ENCODE results near the gene AGPAT2.

AGPAT2 gene

DNA sequence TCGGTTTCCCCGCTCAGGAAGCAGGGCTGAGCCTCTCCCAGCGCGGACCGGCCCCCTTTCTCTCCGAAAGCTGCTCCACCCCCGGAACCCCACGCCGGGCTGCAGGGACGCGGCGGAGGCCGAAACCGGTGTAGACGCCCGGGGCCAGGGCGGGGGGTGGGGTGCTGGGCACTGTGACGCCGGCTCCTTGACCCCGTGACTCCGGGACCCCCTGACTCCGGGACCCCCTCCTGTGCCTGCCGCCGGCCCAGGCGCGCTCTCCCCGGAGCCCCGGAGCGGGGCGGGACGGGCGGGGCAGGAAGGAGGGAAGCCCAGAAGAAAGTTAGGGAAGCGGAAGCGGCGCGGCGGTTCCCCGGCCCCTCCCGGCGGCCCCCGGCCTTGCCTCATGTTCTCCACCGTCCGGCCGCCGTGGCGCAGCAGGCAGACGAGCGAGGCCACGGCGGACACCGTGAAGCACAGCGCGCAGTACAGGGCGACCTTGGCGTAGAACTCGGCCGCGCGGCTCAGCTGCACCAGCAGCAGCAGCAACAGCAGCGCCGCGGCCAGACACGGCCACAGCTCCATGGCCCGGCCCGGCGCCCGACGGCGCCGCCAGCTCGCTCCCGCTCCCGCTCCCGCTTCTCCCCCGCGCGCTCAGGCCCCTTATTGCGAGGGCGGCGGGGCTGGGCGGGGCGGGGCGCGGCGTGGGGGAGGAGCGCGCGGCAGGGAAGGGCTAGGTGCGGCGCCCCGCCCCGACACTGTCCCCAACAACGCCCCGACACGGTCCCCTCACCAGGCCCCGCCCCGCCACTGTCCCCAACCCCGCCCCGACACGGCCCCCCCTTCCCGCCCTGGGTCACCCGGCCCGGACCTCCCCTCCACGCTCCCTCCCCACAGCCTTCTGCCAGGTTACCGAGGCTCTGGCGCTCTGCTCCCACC lies at the start of gene AGPAT2:
AGPAT2 (minus strand) TSS at position 664 of the 918 bp plus-strand sequence; CDS start at position 564, 100 bp downstream.
- DNase-seq (ENCODE audit: low read depth in 2 of 2), result peak; percentile 24 to 61

DNA sequence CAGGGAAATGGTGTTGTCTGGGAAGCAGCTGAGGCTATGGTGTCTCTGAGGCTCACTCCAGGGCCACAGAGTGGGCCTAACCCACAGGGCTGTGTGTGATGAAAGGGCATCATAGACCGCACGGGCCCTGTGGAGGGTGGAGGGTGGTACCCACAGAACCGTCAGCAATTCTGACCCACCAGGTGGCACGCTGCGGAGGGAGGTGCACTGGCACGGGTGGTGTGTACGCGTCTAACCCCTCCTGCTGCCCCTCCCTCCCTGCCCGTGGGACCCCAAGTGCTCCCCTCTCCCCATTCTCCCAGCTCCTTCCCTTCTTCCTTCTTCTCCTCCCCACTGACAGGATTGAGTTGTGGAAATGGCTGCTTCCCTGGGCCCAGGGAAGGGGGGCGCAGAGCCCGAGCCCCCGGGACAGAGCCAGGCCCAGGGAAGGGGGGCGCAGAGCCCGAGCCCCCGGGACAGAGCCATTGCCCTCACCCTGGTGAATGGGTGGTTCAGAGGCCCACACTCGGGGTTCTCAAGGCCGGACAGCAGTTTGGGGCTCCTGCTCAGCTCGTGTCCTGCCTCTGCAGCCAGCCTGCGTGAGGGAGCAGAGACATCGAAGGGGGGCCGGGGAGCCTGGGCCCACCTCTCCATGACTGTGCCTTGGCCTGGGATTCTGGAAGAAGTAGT lies 48.7 kb upstream of the AGPAT2 start:
- no peak for DNase-seq (ENCODE audit: low read depth in 2 of 2)

DNA sequence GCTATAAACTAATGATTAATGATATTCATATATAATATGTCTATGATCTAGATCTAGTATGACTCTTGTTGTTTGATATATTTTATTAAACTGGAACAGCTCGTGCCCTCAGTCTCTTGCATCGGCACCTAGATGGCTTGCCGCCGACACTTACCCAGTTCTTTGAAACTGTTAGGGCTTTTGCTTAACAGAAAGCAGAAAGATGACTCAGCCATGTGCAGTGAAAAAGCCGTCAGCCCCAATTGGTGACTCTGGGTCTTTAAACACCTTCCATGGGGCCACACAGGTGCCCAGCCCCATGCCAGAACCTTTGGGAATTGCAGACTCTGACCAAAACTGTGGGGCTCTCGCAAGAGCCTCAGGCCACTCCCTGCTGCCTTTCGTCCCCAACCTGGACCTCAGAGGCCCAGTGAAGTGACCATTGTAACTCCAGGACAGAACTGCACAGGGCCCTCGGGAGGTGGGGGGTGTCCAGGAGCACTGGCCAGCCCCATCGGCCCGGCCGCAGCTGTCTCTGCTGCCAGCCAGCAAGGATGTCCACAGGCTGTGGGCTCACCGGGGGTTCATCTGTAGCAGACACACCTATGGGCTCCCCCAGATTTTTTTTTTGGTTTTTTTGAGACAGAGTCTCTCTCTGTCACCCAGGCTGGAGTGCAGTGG lies 47.7 kb upstream of the AGPAT2 start:
- no peak for DNase-seq (ENCODE audit: low read depth in 2 of 2)

- no peak for DNase-seq (ENCODE audit: low read depth in 2 of 2)
Measured at GRCh38 chr9:136733611-136734010, 46.4 kb upstream of the AGPAT2 start.

- no peak for DNase-seq (ENCODE audit: low read depth in 2 of 2)
Measured at GRCh38 chr9:136732444-136733178, 45.4 kb upstream of the AGPAT2 start.

- DNase-seq (ENCODE audit: low read depth in 2 of 2), result no peak
Measured at GRCh38 chr9:136729926-136730325, 42.7 kb upstream of the AGPAT2 start.

DNA sequence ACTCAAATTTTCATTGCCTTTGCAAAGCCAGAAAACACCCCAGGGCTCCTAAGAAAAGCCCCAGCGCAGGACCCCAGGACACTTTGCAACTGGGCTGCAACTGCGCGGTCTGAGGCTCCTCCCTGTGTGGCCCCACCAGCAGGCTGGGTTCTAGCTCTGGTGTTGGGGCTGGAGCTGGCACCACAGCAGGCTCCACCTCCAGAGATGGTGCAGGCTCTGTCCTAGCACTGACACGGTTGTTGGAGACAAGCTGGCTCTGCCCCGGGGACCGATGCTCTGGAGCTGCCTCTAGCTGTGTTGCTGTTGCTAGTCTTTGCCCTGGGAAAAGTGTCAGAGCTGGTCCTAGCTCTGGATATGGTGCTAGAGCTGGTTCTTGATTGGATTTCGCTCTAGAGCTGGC lies 41.9 kb upstream of the AGPAT2 start:
- no peak for DNase-seq (ENCODE audit: low read depth in 2 of 2)

DNA sequence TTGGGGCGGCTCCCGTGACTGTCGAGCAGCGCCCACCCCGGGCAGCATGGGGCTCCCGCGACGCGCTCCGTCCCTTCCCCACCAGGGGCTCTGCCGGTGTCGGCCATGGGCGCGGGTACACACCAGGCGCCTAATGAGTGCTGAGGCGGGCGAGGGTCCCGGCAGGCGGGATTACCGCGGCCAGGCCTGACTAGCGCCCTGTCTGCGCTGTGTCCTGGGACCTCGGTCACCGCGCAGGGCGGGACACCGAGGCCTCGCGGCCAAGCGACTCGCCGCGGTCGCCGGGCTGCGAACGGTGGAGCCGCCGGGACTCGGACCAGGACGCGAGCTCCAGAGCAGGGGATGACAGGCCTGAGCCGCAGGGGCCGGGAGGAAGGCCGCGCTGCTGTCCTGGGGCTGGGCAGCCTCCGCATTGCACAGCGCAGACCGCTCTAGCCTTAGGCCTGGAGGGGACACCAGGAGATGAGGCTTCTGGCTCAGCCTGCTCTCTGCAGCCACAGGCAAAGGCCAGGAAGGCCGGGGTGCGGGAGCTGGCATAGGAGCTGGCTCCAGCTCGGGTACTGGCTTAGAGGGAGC lies 41.4 kb upstream of the AGPAT2 start:
- no peak for DNase-seq (ENCODE audit: low read depth in 2 of 2)

DNA sequence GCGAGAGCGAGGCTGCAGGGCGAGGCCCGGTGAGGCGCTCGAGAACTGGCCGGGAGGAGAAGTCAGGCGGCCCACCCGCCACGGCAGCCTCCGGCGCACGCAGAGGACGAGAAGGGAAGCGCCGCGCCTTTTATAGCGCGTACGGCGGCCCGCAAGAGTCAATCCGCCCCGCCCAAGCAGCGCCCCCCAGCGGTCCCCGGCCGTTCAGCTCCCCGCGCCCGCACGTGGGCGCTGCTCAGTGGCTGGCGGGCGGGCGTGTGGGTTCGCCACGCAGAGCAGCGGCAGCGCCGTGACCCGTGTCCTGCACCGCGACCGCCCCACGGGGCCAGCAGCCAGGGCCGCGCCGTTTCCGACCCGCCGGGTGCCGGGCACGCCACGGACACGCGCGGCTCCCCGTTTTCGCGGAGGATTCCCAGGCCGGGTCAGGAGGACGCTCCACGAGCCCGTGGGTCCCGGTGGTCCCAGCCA lies 40.9 kb upstream of the AGPAT2 start:
- peak; percentile 83 to 88 for DNase-seq (ENCODE audit: low read depth in 2 of 2)

DNA sequence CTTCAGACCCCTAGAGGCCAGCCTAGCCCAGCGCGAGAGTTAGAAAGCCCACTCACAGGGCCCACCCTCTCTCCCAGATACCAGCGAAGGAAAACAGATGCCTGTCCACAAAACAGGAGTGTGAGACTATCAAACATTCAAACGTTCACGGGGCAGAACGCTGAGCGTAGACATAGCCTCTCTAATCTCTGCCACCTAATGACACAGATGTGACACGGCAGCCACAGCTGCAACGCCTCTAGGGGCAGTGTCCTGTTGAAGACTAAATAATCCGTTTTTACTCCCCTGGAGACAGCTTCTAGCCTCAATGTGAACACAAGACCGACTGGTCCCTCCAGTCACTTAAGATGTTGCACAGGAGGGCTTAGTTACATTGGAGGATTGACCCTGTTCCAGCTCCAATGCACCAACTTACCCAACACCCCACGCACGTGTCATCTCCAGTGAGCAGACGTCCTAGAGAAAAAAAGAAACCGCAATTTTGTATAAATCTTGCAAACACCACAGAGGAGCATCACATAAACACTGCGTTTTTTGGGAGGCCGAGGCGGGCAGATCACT lies 39.5 kb upstream of the AGPAT2 start:
- no peak for DNase-seq (ENCODE audit: low read depth in 2 of 2)

GRCh38 chr9:136726118-136726517 lies 38.9 kb upstream of the AGPAT2 start:
- no peak for DNase-seq (ENCODE audit: low read depth in 2 of 2)

GRCh38 chr9:136725612-136726011 lies 38.4 kb upstream of the AGPAT2 start:
- no peak for DNase-seq (ENCODE audit: low read depth in 2 of 2)

DNA sequence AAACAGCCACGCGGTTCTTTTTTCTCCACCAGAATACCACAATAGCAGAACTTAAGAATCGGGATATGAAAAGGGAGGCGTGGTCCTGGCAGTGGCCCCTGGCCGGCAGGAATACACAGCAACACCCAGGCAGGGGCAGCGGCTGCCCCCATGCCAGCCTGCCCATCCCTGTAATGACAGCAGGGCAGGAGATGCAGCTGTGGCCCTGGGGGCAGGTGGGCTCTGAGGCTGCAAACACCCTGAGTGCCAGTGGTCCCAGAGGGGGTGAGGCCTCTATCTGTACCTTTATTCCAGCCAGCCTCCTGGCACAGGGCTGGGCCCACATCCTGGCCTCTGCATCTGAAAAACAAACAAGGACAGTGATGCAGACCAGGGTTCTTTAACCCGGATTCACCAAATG lies 37.5 kb upstream of the AGPAT2 start:
- no peak for DNase-seq (ENCODE audit: low read depth in 2 of 2)

DNA sequence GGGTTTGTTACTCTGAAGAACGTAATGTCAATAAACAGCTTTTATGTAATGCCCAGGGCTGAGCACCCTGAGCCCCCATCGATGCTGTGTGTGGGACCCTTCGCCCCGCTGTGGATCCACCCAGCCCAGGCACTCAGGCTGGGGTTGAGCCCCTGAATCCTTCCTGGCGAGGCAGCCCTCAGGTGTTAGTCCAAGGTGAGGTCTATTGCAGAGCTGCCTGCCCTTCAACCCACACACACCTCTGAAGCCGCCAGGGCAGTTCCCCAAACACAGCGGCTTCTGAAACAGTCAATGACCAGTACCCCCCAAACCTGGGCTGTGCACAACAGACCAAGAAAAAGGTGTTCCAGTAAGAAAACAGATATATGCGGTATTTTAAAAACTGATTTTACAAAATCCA lies 36.7 kb upstream of the AGPAT2 start:
- no peak for DNase-seq (ENCODE audit: low read depth in 2 of 2)

- no peak for DNase-seq (ENCODE audit: low read depth in 2 of 2)
Measured at GRCh38 chr9:136723362-136723976, 36.2 kb upstream of the AGPAT2 start.

- no peak for DNase-seq (ENCODE audit: low read depth in 2 of 2)
Measured at GRCh38 chr9:136722969-136723356, 35.7 kb upstream of the AGPAT2 start.

- DNase-seq (ENCODE audit: low read depth in 2 of 2), result no peak
Measured at GRCh38 chr9:136722093-136722968, 35.1 kb upstream of the AGPAT2 start.

GRCh38 chr9:136721339-136722092 lies 34.3 kb upstream of the AGPAT2 start:
- no peak for DNase-seq (ENCODE audit: low read depth in 2 of 2)

GRCh38 chr9:136720898-136721338 lies 33.7 kb upstream of the AGPAT2 start:
- no peak for DNase-seq (ENCODE audit: low read depth in 2 of 2)

Measured in stimulated activated CD8-positive, alpha-beta memory T cell treated with anti-CD3 and anti-CD28 coated beads, Interleukin-7, amount 100 ng/mL, for 4 hours (primary cell).